ENCODE results near the gene CMIP. TPM values are rescaled to one million over a fixed set of nuclear protein-coding genes. Genes with fewer than 3 reads are reported as not detected.

Gene CMIP
- polyA plus RNA-seq, 3 donors = 37.2 to 42.7 (median 38.1) TPM

- DNase-seq (ENCODE audit: low read depth in 3 of 3, low spot score in 2 of 3) = no peak
These were observed 167.9 kb downstream of the CMIP start for GRCh38 chr16:81612351-81613163.

DNA sequence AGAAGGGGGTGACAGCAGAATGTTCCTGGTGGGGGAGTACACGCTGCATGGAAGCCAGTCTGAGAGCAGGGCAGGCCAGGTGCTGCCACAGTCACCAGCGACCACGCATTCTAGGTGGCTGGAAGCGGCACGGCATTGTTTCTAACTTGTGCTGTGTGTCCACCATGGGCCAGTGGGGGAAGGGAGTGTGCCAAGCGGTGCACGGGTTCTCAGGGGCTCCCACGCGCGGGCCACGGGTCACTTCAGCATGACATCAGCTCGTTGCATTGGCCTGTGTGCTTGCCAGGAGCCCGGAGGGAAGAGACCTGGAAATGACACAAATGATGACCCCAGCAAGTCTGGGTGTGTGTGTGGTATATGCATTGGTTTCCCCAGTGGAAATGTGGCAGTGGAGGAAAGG is 169.6 kb downstream of the CMIP start:
- DNase-seq (ENCODE audit: low read depth in 3 of 3, low spot score in 2 of 3) = no peak

GRCh38 chr16:81614654-81615359 is 170.2 kb downstream of the CMIP start:
- no peak for DNase-seq (ENCODE audit: low read depth in 3 of 3, low spot score in 2 of 3)

- no peak for DNase-seq (ENCODE audit: low read depth in 3 of 3, low spot score in 2 of 3)
These were observed 170.8 kb downstream of the CMIP start for GRCh38 chr16:81615411-81615810.

- DNase-seq (ENCODE audit: low read depth in 3 of 3, low spot score in 2 of 3) = no peak
These were observed 171.2 kb downstream of the CMIP start for GRCh38 chr16:81615833-81616232.

GRCh38 chr16:81616321-81617020 is 171.9 kb downstream of the CMIP start:
- no peak for DNase-seq (ENCODE audit: low read depth in 3 of 3, low spot score in 2 of 3)

DNA sequence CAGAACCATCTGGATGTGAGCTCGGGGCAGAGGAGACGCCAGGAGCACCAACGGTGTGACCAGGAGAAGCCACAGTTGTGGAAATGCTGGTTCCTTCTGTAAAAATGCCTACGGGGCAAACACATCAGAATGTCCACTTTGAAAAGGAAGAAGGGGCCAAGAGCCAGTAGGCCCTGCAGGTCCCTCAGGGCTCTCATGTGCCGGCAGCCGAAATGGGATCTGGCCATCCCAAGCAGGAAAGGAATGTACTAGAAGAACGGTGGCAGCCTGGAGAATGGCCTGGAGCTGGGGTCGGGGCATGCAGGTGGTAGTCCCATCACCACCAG is 172.4 kb downstream of the CMIP start:
- no peak for DNase-seq (ENCODE audit: low read depth in 3 of 3, low spot score in 2 of 3)

DNA sequence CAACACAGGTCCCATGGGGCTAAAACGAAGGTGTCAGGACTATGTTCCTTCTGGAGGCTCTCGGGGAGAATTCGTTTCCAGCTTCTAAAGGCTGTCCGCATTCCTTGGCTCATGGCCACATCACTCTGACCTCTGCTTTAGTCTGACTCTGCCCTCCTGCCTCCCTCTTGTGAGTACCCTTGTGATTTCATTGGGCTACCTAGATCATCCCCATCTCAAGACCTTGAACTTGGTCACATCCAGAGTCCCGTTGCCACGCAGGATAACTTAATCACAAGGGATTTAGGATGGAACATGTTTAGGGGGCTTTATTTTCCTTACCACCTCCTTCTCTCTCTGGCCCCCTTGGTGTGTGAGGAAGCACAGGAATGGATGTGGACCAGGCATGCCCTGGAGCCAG is 173.6 kb downstream of the CMIP start:
- no peak for DNase-seq (ENCODE audit: low read depth in 3 of 3, low spot score in 2 of 3)

DNA sequence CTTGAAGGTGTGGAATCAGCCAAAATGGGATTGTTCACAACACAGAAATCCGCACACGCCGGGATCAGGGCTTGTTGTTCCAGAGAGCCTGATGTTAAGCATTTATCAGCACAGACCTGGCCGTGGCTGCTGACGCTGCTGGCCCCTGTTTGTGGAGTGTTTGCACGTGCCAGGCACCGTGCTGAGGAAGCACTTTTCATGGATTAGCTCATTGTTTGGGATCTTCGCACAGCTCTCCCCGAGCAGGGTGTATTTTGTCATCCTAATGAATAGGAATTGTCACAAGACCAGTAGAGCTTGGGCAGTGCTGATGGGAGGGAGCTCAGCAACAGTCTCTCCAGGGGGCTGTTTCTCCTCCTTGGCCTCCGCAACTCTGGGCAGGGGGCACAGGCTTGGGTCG is 174.1 kb downstream of the CMIP start:
- no peak for DNase-seq (ENCODE audit: low read depth in 3 of 3, low spot score in 2 of 3)

- DNase-seq (ENCODE audit: low read depth in 3 of 3, low spot score in 2 of 3) = no peak
These were observed 175.4 kb downstream of the CMIP start for GRCh38 chr16:81620029-81620428.

- DNase-seq (ENCODE audit: low read depth in 3 of 3, low spot score in 2 of 3) = no peak
These were observed 176.2 kb downstream of the CMIP start for GRCh38 chr16:81620796-81621195.

DNA sequence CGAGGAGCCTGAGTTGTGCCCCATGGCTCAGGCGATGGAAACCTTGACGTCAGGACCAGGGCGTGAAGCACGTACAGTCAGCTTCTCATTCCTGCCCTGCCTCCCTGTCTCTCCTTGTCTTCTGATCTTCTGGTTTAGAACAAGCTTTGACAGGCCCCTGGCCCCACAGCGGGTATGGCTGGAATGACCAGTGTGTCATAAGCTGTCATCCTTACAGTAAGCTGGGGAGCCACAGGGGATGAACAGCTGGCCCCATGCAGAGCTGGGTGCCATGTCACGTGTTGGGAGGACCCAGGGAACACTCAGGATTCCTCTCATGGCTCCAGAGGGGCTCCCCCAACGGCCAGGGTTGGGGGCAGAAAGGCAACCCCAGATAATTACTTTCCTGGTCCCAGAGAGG is 176.9 kb downstream of the CMIP start:
- DNase-seq (ENCODE audit: low read depth in 3 of 3, low spot score in 2 of 3) = no peak

GRCh38 chr16:81623365-81624102 is 178.9 kb downstream of the CMIP start:
- DNase-seq (ENCODE audit: low read depth in 3 of 3, low spot score in 2 of 3) = no peak

DNA sequence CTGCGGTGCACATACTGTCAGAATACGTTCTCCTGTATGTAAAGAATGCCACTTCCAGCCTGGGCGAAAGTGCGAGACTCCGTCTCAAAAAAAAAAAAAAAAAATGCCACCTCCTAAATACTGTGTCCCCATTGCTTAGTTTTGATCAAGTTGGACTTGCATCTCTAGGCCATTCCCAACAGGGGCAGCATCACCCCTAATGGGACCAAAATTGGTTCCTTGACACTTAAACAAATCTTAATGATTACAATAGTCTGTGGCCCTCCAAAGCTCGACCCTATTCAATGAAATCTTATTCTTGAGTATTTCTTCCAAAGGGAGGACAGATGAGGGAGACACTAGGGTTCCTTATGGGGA is 179.8 kb downstream of the CMIP start:
- no peak for DNase-seq (ENCODE audit: low read depth in 3 of 3, low spot score in 2 of 3)

GRCh38 chr16:81624760-81625543 is 180.3 kb downstream of the CMIP start:
- no peak for DNase-seq (ENCODE audit: low read depth in 3 of 3, low spot score in 2 of 3)

DNA sequence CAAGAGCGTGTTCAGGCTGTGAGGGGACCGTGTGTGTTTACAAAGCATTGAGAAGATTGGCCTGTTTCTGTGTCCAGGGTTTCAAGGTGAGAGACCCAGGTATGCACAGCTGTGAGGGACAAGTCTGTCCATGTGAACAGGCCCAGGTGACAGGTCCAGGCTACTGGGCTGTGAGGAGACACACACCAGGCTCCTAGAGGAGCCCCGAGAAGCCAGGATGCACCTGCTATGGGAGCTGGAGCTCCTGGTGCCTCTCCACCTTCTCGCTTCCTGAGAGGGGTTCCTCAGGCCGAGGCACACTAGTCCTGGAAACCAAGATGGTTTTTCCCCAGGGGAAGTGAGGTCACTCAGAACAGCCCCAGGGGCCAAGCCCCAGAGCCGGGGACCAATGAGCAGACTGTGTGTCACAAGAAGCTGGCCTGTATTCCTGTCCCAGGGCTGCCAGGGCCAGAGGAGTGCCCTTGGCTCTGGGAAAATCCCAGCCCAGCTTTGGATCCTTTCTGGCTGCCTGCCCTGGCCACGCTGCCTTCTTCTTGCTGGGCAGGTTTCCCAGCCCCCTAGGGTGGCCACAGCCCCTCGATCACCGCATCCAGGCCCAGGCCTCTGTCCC is 181.0 kb downstream of the CMIP start:
- no peak for DNase-seq (ENCODE audit: low read depth in 3 of 3, low spot score in 2 of 3)

- DNase-seq (ENCODE audit: low read depth in 3 of 3, low spot score in 2 of 3) = no peak
These were observed 181.6 kb downstream of the CMIP start for GRCh38 chr16:81626181-81626674.

DNA sequence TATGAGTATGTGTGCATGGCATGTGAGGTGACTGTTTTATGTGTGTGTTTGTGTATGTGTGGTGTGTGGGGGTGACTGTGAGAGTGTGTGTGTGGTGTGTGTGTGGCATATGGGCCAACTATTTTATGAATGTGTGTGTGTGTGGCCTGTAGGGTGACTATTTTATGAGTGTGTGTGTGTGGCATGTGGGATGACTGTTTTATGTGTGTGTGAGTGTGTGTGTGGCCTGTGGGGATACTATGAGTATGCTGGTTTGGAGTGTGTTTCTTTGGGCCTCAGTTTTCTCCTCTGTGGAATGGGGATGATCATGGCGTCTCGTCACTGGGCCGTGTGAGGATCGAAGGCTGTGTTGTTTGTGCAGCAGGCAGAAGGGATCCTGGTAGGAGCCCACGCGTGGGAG is 182.4 kb downstream of the CMIP start:
- no peak for DNase-seq (ENCODE audit: low read depth in 3 of 3, low spot score in 2 of 3)

- DNase-seq (ENCODE audit: low read depth in 3 of 3, low spot score in 2 of 3) = no peak
These were observed 183.2 kb downstream of the CMIP start for GRCh38 chr16:81627729-81628244.

All from right renal cortex interstitium (tissue), 3 donors.